HG03066 (cell line): Measurements from ENCODE around the gene SSC5D.
A peak's percentile ranks its signal among the peaks of the same experiment; 100 is the strongest.
"Not testable (repeated sequence)": the region's sequence is repeated elsewhere in the genome, so short reads cannot be mapped to it uniquely, and the experiment has no call there.

Experiments used
- ATAC-seq: cut with Tn5 transposase; IDR thresholded peaks from one replicate; pipeline ENCODE4 v1.9.1; 2021; ENCODE audit warnings: low read depth; ENCODE audit not compliant: unreplicated experiment

The SSC5D gene

GRCh38 chr19:55502197-55502952 lies 14.1 kb downstream of the SSC5D start:
- no peak for ATAC-seq

GRCh38 chr19:55503157-55503501 lies 14.9 kb downstream of the SSC5D start:
- ATAC-seq, result no peak

- peak; percentile 90 for ATAC-seq
Measured at GRCh38 chr19:55503502-55504251, 15.4 kb downstream of the SSC5D start.

GRCh38 chr19:55504252-55504603 lies 16.0 kb downstream of the SSC5D start:
- ATAC-seq, result no peak

- no peak for ATAC-seq
Measured at GRCh38 chr19:55504981-55505380, 16.7 kb downstream of the SSC5D start.

- ATAC-seq, result no peak
Measured at GRCh38 chr19:55508120-55508519, 19.9 kb downstream of the SSC5D start.

- peak; percentile 98 for ATAC-seq
Measured at GRCh38 chr19:55516878-55517620, 28.8 kb downstream of the SSC5D start.

- ATAC-seq, result no peak
Measured at GRCh38 chr19:55519451-55520311, 31.4 kb downstream of the SSC5D start.

- no peak for ATAC-seq
Measured at GRCh38 chr19:55520691-55521292, 32.6 kb downstream of the SSC5D start.

GRCh38 chr19:55525289-55526101 lies 37.3 kb downstream of the SSC5D start:
- no peak for ATAC-seq

GRCh38 chr19:55526216-55527196 lies 38.3 kb downstream of the SSC5D start:
- ATAC-seq, result no peak

GRCh38 chr19:55527197-55528029 lies 39.2 kb downstream of the SSC5D start:
- no peak for ATAC-seq

- ATAC-seq, result no peak
Measured at GRCh38 chr19:55528030-55528803, 40.0 kb downstream of the SSC5D start.

GRCh38 chr19:55529636-55530234 lies 41.5 kb downstream of the SSC5D start:
- ATAC-seq, result no peak

- ATAC-seq, result no peak
Measured at GRCh38 chr19:55530996-55531395, 42.8 kb downstream of the SSC5D start.

- ATAC-seq, result not testable (repeated sequence)
Measured at GRCh38 chr19:55534280-55534679, 46.0 kb downstream of the SSC5D start.
